MCF 10A (cell line): ENCODE results near the gene COL5A3. TPM values are rescaled to one million over a fixed set of nuclear protein-coding genes. Genes with fewer than 3 reads are reported as not detected.
A peak's percentile ranks its signal among the peaks of the same experiment; 100 is the strongest.

Experiments used
- BruUV-seq: library from RNA; stranded (reverse); fragments of 400-500 nt; replicated peaks from 2 replicates; lab custom pipeline; 2021; lab: Mats Ljungman, UMichigan
- CTCF ChIA-PET: fragments of 300-600 bp; sonication (Branson Sonifier 250); formaldehyde crosslinking; extraction: SDS; loops from one replicate; lab custom pipeline; 2021; ENCODE audit warnings: antibody characterized with exemption, inconsistent platforms; lab: Yijun Ruan, JAX
- POLR2A ChIA-PET: fragments of 300-600, 350-650 bp; sonication (Branson Sonifier 250); formaldehyde crosslinking; extraction: SDS; loops from one replicate; lab custom pipeline; 2020; ENCODE audit warnings: antibody characterized with exemption, inconsistent platforms; lab: Yijun Ruan, JAX
- DNase-seq: peaks from one replicate; pipeline ENCODE4 v3.0.0-alpha.2; 2018; ENCODE audit not compliant: unreplicated experiment
- H3K27ac Mint-ChIP-seq: one replicate; pipeline ENCODE4 v1.8.0; 2022; ENCODE audit warnings: mild to moderate bottlenecking, low read depth, mixed read lengths; ENCODE audit not compliant: unreplicated experiment
- H3K27me3 Mint-ChIP-seq: one replicate; pipeline ENCODE4 v1.8.0; 2022; ENCODE audit warnings: mixed read lengths; ENCODE audit not compliant: insufficient read depth, unreplicated experiment
- H3K36me3 Mint-ChIP-seq: one replicate; pipeline ENCODE4 v1.8.0; 2022; ENCODE audit warnings: mild to moderate bottlenecking, moderate library complexity, mixed read lengths; ENCODE audit not compliant: insufficient read depth, unreplicated experiment
- H3K4me1 Mint-ChIP-seq: one replicate; pipeline ENCODE4 v1.8.0; 2022; ENCODE audit warnings: mixed read lengths; ENCODE audit not compliant: insufficient read depth, unreplicated experiment
- H3K4me3 Mint-ChIP-seq: one replicate; pipeline ENCODE4 v1.8.0; 2022; ENCODE audit warnings: mild to moderate bottlenecking, moderate library complexity, mixed read lengths; ENCODE audit not compliant: unreplicated experiment
- H3K9me3 Mint-ChIP-seq: one replicate; pipeline ENCODE4 v1.8.0; 2022; ENCODE audit warnings: mixed read lengths; ENCODE audit not compliant: unreplicated experiment
- CTCF ChIP-seq: fragments of 200-600 bp; IDR thresholded peaks from one replicate; pipeline ENCODE4 v1.8.0; 2022; ENCODE audit warnings: antibody characterized with exemption, mild to moderate bottlenecking; ENCODE audit not compliant: unreplicated experiment
- intact Hi-C: fragments of 100-400 bp; cut with micrococcal nuclease; formaldehyde crosslinking; loops from 2 replicates; pipeline ENCODE4 v1.14.1; 2022
- total RNA-seq: library from RNA; stranded (reverse); gene quantifications from 2 replicates; pipeline ENCODE4 v1.2.3, GENCODE V29; 2022

The COL5A3 gene
- total RNA-seq, 1 experiment from 2014 or later: 1.5 TPM

- no peak overlapping the region for H3K4me3 Mint-ChIP-seq
- peaks cover 7% of the 10 kb centered on the region for H3K9me3 Mint-ChIP-seq
- DNase-seq: peak; percentile 79
- peak overlapping the region; percentile 6 for H3K27ac Mint-ChIP-seq
- peaks cover 10% of the 10 kb centered on the region for H3K4me1 Mint-ChIP-seq
- no peak for TF ChIP-seq CTCF
- ChIA-PET POLR2A (interaction anchor here (0.6 kb wide), 1 partner anchor 833 kb away, joined by 3 read pairs; no protein-coding TSS in a partner anchor), CTCF (interaction anchor here (2.3 kb wide), 1 partner anchor 14 kb away, joined by 19 read pairs; no protein-coding TSS in a partner anchor)
- H3K36me3 Mint-ChIP-seq: no peaks in the 10 kb centered on the region
- no TSS peak for BruUV-seq
- intact Hi-C loops: no loop called here
- peaks cover 18% of the 10 kb centered on the region for H3K27me3 Mint-ChIP-seq
Measured at GRCh38 chr19:9945319-9945966, 64.9 kb downstream of the COL5A3 start.

DNA sequence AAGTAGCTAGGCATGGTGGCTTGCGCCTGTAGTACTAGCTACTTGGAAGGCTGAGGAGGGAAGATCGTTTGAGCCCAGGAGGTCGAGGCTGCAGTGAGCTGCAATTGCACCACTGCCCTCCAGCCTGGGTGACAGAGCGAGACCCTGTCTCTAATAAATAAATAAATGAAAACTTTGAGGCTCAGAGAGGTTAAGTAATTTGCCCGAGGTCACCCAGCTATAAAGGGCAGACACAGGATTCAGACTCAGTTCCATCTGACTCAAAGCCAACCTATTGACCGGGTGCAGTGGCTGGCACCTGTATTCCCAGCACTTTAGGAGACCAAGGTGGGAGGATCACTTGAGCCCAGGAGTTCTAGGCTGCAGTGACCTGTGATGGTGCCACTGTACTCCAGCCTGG is 66.6 kb downstream of the COL5A3 start:
- H3K9me3 Mint-ChIP-seq: peaks cover 7% of the 10 kb centered on the region
- CTCF ChIA-PET: interaction anchor here (0.8 to 2.3 kb wide), 4 partner anchors 13 to 84 kb away, joined by 3 to 9 read pairs (median 6); no protein-coding TSS in a partner anchor
- intact Hi-C loops: no loop called here
- POLR2A ChIA-PET: interaction anchor here (0.6 kb wide), 1 partner anchor 13 kb away, joined by 4 read pairs; no protein-coding TSS in a partner anchor
- no peak for DNase-seq
- TF ChIP-seq CTCF: no peak
- H3K27ac Mint-ChIP-seq: no peak overlapping the region
- H3K4me1 Mint-ChIP-seq: peaks cover 10% of the 10 kb centered on the region
- H3K4me3 Mint-ChIP-seq: no peak overlapping the region
- BruUV-seq: no TSS peak
- peaks cover 18% of the 10 kb centered on the region for H3K27me3 Mint-ChIP-seq
- no peaks in the 10 kb centered on the region for H3K36me3 Mint-ChIP-seq

DNA sequence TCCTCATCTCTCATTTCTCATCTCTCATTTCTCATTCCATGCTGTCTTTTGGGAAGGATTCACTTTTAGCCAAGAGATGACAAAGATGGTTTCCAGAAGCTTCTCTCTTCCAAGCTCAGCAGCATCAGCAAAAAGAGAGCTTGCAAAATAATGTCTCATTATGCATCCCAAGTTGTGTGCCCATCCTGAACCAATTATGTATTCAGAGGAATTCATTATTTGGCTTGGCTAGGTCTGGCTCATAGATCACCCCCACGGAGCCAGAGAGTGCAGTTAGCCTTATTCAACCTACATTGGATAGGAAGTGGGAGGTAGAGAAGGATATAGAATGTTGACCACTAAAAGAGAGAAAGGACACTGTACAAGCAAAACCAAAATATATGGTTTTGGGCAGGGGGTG is 68.6 kb downstream of the COL5A3 start:
- POLR2A ChIA-PET: no interaction called here
- Mint-ChIP-seq H3K9me3 (peaks cover 7% of the 10 kb centered on the region), H3K4me3 (no peak overlapping the region), H3K27me3 (peaks cover 28% of the 10 kb centered on the region), H3K4me1 (peaks cover 16% of the 10 kb centered on the region), H3K36me3 (no peaks in the 10 kb centered on the region), H3K27ac (no peak overlapping the region)
- TF ChIP-seq CTCF: no peak
- DNase-seq: no peak
- CTCF ChIA-PET: no interaction called here
- intact Hi-C loops: no loop called here
- BruUV-seq: no TSS peak

- peaks cover 16% of the 10 kb centered on the region for H3K4me1 Mint-ChIP-seq
- BruUV-seq: no TSS peak
- POLR2A ChIA-PET: no interaction called here
- no peak overlapping the region for H3K27ac Mint-ChIP-seq
- H3K27me3 Mint-ChIP-seq: peaks cover 30% of the 10 kb centered on the region
- TF ChIP-seq CTCF: no peak
- peaks cover 7% of the 10 kb centered on the region for H3K9me3 Mint-ChIP-seq
- no peak overlapping the region for H3K4me3 Mint-ChIP-seq
- intact Hi-C loops: no loop called here
- CTCF ChIA-PET: interaction anchor here (0.6 to 2.9 kb wide), 2 partner anchors 10 to 132 kb away, joined by 3 to 15 read pairs; no protein-coding TSS in a partner anchor
- H3K36me3 Mint-ChIP-seq: no peaks in the 10 kb centered on the region
- DNase-seq: no peak
Measured at GRCh38 chr19:9941231-9941630, 69.1 kb downstream of the COL5A3 start.
